Karpas-422 (cell line): ENCODE data around the gene NRGN. TPM values are rescaled to one million over a fixed set of nuclear protein-coding genes. Genes with fewer than 3 reads are reported as not detected.

Source experiments
- DNase-seq: peaks from one replicate; pipeline ENCODE4 v3.0.0-alpha.2; 2015
- H2AFZ ChIP-seq: fragments of 200-600 bp; sonication (generic); 2 replicates; pipeline ENCODE4 v1.6.1; 2014; ENCODE audit warnings: antibody characterized with exemption, low read length, mixed read lengths
- H3K27ac ChIP-seq: fragments of 200-600 bp; sonication (generic); 2 replicates; pipeline ENCODE4 v1.5.1; 2014; ENCODE audit warnings: mild to moderate bottlenecking, low read length, moderate library complexity
- H3K27me3 ChIP-seq: fragments of 200-600 bp; sonication (generic); 2 replicates; pipeline ENCODE4 v1.6.1; 2014; ENCODE audit warnings: low read length, mixed read lengths
- H3K36me3 ChIP-seq: fragments of 200-600 bp; sonication (generic); 2 replicates; pipeline ENCODE4 v1.6.1; 2014; ENCODE audit warnings: low read length, mixed read lengths; ENCODE audit not compliant: insufficient read depth
- H3K4me1 ChIP-seq: fragments of 200-600 bp; sonication (generic); 2 replicates; pipeline ENCODE4 v1.6.1; 2014; ENCODE audit warnings: mild to moderate bottlenecking, low read length, mixed read lengths
- H3K4me2 ChIP-seq: fragments of 200-600 bp; sonication (generic); 2 replicates; pipeline ENCODE4 v1.6.1; 2014; ENCODE audit warnings: low read length, low read depth, mild to moderate bottlenecking; ENCODE audit not compliant: poor library complexity, severe bottlenecking
- H3K4me3 ChIP-seq: fragments of 200-600 bp; sonication (generic); 2 replicates; pipeline ENCODE4 v1.5.1; 2014; ENCODE audit warnings: mild to moderate bottlenecking, antibody characterized with exemption, low read length, mixed read lengths
- H3K79me2 ChIP-seq: fragments of 200-600 bp; sonication (generic); 2 replicates; pipeline ENCODE4 v1.6.1; 2014; ENCODE audit warnings: mild to moderate bottlenecking, low read length, mixed read lengths
- H3K9ac ChIP-seq: fragments of 200-600 bp; sonication (generic); 2 replicates; pipeline ENCODE4 v1.6.0; 2014; ENCODE audit warnings: low read length
- H3K9me2 ChIP-seq: fragments of 200-600 bp; sonication (generic), shearing (Covaris generic); replicated peaks from 2 replicates; pipeline ENCODE4 v1.6.0; 2014; ENCODE audit warnings: mild to moderate bottlenecking, low read length, moderate library complexity; ENCODE audit not compliant: insufficient read depth
- H3K9me3 ChIP-seq: fragments of 300-700, 200-600 bp; sonication (generic); 2 replicates; pipeline ENCODE4 v1.6.1; 2014; ENCODE audit warnings: low read length, mixed read lengths
- H4K20me1 ChIP-seq: fragments of 200-600 bp; sonication (generic); 2 replicates; pipeline ENCODE4 v1.6.1; 2014; ENCODE audit warnings: mild to moderate bottlenecking, antibody characterized with exemption, low read length, low read depth; ENCODE audit not compliant: insufficient read depth
- total RNA-seq: library from RNA; depleted of rRNA; stranded (reverse); fragments of >200 nt; shearing (Covaris generic); gene quantifications from 2 replicates; pipeline ENCODE4 v1.2.3, GENCODE V29; 2014; ENCODE audit warnings: low replicate concordance

The NRGN gene
- total RNA-seq, 1 experiment from 2014 or later = not detected

DNA sequence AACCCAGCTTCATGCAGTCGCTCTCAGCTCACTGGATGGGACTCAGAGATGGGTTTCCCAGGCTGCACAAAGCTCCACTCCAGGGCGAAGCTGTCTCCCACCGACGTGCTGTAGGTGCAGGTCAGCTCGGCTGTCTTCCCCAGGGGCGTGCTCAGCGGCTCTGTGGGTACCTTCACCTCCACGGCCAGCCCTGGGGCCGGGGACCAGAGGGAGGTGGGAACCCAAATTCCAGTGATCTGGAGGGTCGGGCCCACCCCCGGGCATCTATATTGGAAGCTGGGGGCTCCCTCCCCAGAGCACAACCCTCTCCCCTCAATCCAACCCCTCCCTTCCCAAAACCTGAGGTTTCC lies 11.6 kb downstream of the NRGN start:
- Histone ChIP-seq H3K4me1 (peaks cover 3% of the 10 kb centered on the region), H3K27ac (no peak overlapping the region), H4K20me1 (no peaks in the 10 kb centered on the region), H2AFZ (no peak overlapping the region), H3K36me3 (no peaks in the 10 kb centered on the region), H3K79me2 (no peaks in the 10 kb centered on the region), H3K4me2 (no peak overlapping the region), H3K27me3 (no peaks in the 10 kb centered on the region), H3K9me2 (no peaks in the 10 kb centered on the region), H3K9me3 (no peaks in the 10 kb centered on the region), H3K4me3 (no peak overlapping the region), H3K9ac (no peak overlapping the region)
- DNase-seq = no peak

GRCh38 chr11:124751741-124752470 lies 12.2 kb downstream of the NRGN start, which contains the start of gene VSIG2:
Gene VSIG2, minus strand, starts transcription at chr11:124752255. Its CDS starts 118 bp downstream, at chr11:124752137.
- Histone ChIP-seq H3K9me3 (no peaks in the 10 kb centered on the region), H3K4me1 (no peaks in the 10 kb centered on the region), H3K9ac (no peak within 1 kb of the TSS), H3K36me3 (no peaks in the 10 kb centered on the region), H3K27me3 (no peaks in the 10 kb centered on the region), H4K20me1 (no peaks in the 10 kb centered on the region), H3K4me3 (no peak within 1 kb of the TSS), H3K9me2 (no peaks in the 10 kb centered on the region), H3K27ac (no peak within 1 kb of the TSS), H3K4me2 (no peak within 1 kb of the TSS), H3K79me2 (no peaks in the 10 kb centered on the region), H2AFZ (no peak within 1 kb of the TSS)
- no peak for DNase-seq

- no peak overlapping the region for H3K4me2 ChIP-seq
- no peak overlapping the region for H3K9ac ChIP-seq
- no peaks in the 10 kb centered on the region for H3K79me2 ChIP-seq
- H4K20me1 ChIP-seq = no peaks in the 10 kb centered on the region
- no peaks in the 10 kb centered on the region for H3K4me1 ChIP-seq
- no peak for DNase-seq
- H3K4me3 ChIP-seq = no peak overlapping the region
- no peak overlapping the region for H3K27ac ChIP-seq
- no peaks in the 10 kb centered on the region for H3K27me3 ChIP-seq
- H3K9me3 ChIP-seq = no peaks in the 10 kb centered on the region
- no peak overlapping the region for H2AFZ ChIP-seq
- no peaks in the 10 kb centered on the region for H3K9me2 ChIP-seq
- no peaks in the 10 kb centered on the region for H3K36me3 ChIP-seq
These were observed 12.8 kb downstream of the NRGN start for GRCh38 chr11:124752471-124753102.

- Histone ChIP-seq H3K4me3 (no peak overlapping the region), H3K9me2 (no peaks in the 10 kb centered on the region), H3K27ac (no peak overlapping the region), H3K79me2 (no peaks in the 10 kb centered on the region), H3K4me2 (no peak overlapping the region), H3K9ac (no peak overlapping the region), H2AFZ (no peak overlapping the region), H3K36me3 (no peaks in the 10 kb centered on the region), H3K9me3 (no peaks in the 10 kb centered on the region), H3K27me3 (no peaks in the 10 kb centered on the region), H3K4me1 (no peaks in the 10 kb centered on the region), H4K20me1 (no peaks in the 10 kb centered on the region)
- no peak for DNase-seq
These were observed 13.5 kb downstream of the NRGN start for GRCh38 chr11:124753205-124753604.

GRCh38 chr11:124753624-124754023 lies 13.9 kb downstream of the NRGN start:
- Histone ChIP-seq H3K27me3 (no peaks in the 10 kb centered on the region), H3K9ac (no peak overlapping the region), H3K27ac (no peak overlapping the region), H4K20me1 (no peaks in the 10 kb centered on the region), H3K4me2 (no peak overlapping the region), H3K4me1 (peaks cover 2% of the 10 kb centered on the region; the same call in 1 of the 2 replicates), H3K9me2 (no peaks in the 10 kb centered on the region), H2AFZ (no peak overlapping the region), H3K4me3 (no peak overlapping the region), H3K9me3 (no peaks in the 10 kb centered on the region), H3K36me3 (no peaks in the 10 kb centered on the region), H3K79me2 (no peaks in the 10 kb centered on the region)
- no peak for DNase-seq

- H3K4me1 ChIP-seq = peaks cover 4% of the 10 kb centered on the region; the same call in 1 of the 2 replicates
- no peak overlapping the region for H3K27ac ChIP-seq
- H4K20me1 ChIP-seq = no peaks in the 10 kb centered on the region
- H3K27me3 ChIP-seq = no peaks in the 10 kb centered on the region
- H3K36me3 ChIP-seq = no peaks in the 10 kb centered on the region
- H2AFZ ChIP-seq = no peak overlapping the region
- H3K4me3 ChIP-seq = no peak overlapping the region
- no peaks in the 10 kb centered on the region for H3K9me3 ChIP-seq
- no peaks in the 10 kb centered on the region for H3K9me2 ChIP-seq
- no peak for DNase-seq
- no peak overlapping the region for H3K4me2 ChIP-seq
- no peak overlapping the region for H3K9ac ChIP-seq
- no peaks in the 10 kb centered on the region for H3K79me2 ChIP-seq
These were observed 14.6 kb downstream of the NRGN start for GRCh38 chr11:124754309-124754708.

DNA sequence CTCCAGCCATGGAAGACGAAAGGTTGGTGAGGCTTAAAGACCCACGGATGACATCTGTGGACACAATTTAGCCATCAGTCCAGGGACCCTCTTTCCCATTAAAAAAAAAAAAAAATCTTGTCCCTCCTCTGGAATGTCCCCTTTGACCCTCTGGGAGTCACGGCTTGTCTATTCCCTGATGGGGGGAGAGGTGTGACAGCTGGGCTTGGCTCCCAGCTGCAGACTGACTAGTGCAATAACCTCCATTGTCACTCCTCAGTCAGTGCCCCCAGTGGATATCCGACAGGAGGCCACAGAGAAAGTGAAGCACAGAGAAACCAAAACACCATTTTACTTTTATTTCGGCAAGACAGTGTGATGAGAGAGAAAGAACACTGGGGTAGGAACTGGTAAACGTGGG lies 15.0 kb downstream of the NRGN start:
- Histone ChIP-seq H3K79me2 (no peaks in the 10 kb centered on the region), H4K20me1 (no peaks in the 10 kb centered on the region), H3K27ac (no peak overlapping the region), H3K4me2 (no peak overlapping the region), H3K9ac (no peak overlapping the region), H3K9me3 (no peaks in the 10 kb centered on the region), H3K4me3 (no peak overlapping the region), H3K36me3 (no peaks in the 10 kb centered on the region), H2AFZ (no peak overlapping the region), H3K27me3 (no peaks in the 10 kb centered on the region), H3K4me1 (peaks cover 4% of the 10 kb centered on the region; the same call in 1 of the 2 replicates), H3K9me2 (no peaks in the 10 kb centered on the region)
- DNase-seq = no peak

DNA sequence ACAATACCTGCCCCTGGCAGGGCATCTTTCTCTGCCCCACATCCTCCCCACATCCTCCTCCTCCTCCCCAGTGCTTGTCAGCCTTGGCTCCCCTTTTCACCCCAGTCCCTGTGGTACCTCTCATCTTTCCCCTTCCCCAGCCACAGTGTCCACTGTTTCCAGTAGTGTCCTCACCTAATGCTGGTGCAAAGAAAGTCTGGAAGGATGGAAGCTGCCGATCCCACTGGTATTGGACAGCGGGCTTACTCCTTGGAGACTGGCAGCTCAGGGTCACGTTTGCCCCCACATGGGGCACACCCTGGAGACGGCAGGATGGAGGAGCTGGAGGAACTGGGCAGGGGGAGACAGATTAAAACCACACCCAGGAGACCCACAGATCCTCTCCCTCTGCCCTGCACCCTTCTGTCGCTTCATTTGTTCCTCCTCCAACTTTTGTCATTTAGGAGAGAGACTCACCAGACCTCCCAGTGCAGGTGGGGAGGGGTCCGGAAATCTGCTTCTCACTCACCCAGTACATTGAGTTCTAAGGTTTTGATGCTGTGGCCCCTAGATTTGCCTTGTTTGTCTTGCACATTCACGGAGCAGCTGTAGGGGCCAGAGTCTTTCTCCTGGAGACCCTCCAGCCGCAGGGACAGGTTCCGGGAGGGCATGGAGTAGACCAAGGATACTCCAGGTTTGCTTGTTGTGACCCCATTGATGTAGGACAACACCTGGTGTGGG lies 16.5 kb downstream of the NRGN start:
- Histone ChIP-seq H3K9me3 (no peaks in the 10 kb centered on the region), H3K27me3 (no peaks in the 10 kb centered on the region), H3K79me2 (no peaks in the 10 kb centered on the region), H3K36me3 (no peaks in the 10 kb centered on the region), H4K20me1 (no peaks in the 10 kb centered on the region), H3K4me2 (no peak overlapping the region), H3K4me1 (peaks cover 4% of the 10 kb centered on the region; the same call in 1 of the 2 replicates), H2AFZ (no peak overlapping the region), H3K9me2 (no peaks in the 10 kb centered on the region), H3K9ac (no peak overlapping the region), H3K4me3 (no peak overlapping the region), H3K27ac (no peak overlapping the region)
- DNase-seq = no peak
